HG03139 (cell line): ENCODE measurements around the gene TM7SF3.
"Not testable (repeated sequence)": the region's sequence is repeated elsewhere in the genome, so short reads cannot be mapped to it uniquely, and the experiment has no call there.

Source experiments
- ATAC-seq: cut with Tn5 transposase; IDR thresholded peaks from one replicate; pipeline ENCODE4 v1.9.1; 2021; ENCODE audit not compliant: unreplicated experiment

TM7SF3 gene

DNA sequence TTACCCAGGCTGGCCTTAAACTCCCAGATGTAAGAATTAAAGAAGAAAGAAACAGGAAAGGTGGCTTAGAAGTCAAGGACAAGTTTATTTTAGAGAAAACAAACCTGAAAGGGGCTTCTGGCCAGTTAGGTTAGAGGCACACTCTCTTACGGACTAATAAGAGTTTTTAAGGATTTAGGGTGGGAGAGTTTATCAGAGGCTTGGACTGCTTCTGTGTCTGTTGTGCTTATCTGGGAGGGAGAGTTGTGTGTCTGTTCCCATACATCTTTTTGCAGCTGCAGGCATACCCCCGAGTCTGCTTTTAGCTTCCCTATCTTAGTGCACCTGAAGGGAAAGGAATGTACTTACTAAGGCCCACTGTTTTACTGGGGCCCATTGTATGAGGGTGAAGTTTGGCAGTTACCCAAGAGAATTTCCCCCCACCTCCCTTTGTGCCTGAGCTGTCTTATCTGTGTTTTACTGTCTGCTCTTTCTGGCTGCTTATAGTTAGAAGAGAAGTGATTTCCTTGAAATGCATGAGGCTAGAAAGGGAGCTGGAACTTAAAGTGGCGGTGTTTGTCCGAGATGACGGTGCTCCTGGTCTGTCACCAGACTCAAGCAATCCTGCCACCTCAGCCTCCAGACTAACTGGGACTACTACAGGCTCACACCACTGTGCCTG lies 3.1 kb upstream of the TM7SF3 start:
- ATAC-seq = not testable (repeated sequence)

DNA sequence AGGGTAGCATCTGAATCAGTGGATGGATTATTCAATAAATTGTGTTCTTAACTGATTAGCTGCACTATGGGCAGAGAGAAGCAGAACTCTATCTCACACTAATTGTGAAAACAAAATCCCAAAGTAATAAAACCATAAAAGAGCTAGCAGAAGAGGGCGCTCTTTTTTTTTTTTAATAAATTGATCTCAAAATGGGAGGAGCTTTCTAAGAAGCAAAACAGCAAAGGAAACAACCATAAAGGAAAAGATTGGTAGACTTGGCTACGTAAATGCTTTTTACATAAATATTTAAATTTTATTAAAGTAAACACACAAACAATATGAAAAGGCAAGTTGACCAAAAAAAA lies 1.5 kb upstream of the TM7SF3 start:
- ATAC-seq = no peak

DNA sequence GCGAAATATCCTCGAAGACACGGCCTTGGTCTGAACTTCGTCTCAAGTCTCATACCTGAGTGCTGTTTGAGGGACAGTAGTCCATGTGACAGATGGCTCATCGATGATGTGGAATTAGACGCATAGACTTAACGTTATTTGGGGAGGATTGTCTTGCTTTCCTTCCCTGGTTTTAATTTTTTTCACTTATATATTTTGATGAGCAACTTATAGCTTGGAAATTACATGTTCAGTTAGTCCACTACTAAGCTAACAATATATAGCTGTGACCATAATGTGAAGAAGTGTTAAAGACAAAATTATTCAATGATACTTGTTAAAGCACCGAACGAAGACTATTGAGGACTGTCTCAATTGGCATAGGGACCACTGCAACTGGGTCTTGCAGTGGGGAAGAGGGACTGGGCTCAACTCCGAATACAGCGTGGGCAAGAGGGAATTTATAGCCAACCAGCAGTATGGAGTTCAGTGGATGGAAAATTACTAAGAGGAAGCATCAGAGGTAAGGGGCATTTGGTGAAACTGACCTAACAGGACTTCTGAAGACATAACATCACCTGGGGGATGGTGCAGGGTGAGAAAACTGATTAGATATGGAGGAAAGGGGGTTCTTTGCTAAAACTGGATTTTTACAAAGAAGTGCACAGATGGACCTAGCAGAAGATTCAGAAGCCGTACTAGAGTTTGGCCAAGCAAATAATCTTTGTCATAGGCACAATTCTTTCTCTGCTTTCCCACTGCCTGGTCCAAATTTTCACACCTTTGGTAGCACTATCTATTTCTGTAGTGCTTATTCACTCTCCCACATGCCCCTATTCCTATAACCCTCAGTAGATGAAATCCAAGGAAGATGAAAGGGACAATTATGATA lies 910 bp upstream of the TM7SF3 start:
- no peak for ATAC-seq

DNA sequence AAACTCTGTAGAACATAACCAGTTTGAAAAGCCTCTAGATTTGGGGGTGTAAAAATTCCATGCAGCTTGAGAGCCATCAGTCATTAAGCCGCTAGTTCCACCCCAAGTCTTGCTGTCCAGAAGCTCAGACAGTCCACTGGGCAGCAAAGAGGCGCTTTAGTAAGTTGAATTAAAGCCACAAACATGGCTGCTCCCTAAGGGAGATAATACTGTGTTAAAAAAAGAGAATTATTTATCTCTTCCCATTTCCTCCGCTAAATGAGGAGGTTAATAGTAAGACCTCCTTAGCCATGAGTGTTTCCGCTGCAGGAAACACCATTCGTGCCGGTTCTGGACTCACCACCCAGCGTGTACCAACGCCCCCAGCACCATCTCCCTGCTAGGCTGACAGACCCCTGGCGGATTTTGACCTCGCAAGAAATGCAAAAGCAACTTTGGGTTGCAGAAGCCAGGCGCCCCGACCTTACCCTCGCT lies 536 bp downstream of the TM7SF3 start:
- peak; percentile 14 for ATAC-seq

DNA sequence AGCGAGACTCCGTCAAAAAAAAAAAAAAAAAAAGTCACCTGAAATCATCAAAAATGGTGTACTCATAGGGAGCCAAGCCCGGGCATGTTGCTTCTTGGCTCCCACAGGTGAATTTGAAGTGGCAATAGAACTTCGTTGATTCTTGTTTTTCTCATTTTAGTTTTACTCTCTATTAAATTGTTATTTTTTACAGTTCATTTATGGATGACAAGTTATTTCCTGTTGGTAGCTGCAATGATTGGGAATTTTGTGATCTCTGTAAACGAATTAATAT lies 1.3 kb downstream of the TM7SF3 start:
- no peak for ATAC-seq

DNA sequence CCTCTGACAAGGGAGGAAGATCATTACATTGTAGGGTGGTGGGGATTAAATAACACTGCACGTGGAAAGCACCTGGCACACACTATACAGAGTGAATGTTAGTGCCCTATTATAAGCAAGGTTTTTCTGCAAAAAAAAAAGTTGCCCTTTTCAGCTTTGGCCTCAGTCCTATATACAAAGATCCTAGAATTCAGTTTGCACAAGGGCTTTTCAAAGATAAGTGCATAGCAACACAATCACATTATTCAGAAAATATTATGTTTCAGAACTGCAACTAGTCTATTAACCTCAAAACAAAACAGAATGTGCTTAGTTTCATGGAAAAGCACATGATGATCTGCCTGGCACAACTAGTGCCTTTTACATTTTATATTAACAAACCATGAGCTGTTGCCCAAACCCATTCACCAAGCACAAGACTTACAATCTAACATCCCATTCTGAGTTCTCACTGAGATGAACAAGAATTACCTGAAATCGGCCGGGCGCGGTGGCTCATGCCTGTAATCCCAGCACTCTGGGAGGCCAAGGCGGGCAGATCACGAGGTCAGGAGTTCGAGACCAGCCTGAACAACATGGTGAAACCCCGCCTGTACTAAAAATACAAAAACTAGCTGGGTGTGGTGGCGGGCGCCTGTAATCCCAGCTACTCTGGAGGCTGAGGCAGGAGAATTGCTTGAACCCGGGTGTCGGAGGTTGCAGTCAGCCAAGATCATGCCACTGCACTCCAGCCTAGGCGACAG lies 1.8 kb downstream of the TM7SF3 start:
- ATAC-seq = no peak

DNA sequence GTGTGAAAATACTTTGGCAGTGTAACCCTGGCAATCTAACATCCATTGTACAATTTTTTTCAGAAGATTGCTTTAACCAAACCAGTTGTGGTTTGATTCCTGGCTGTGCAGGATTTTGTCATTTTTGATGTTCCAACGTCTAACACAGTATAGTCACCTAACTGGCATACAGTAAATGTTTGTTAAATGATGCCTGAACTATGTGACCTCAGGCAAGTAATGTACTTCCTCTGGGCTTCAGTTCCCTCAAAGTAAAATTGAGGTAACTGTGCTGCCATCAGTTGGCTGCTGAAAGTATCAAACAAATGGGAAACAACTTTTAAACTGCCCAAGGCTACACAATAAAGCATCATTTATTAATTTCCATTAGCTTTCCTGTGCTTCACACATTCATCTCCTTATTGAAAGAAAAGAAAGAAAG lies 4.3 kb downstream of the TM7SF3 start:
- ATAC-seq = no peak

DNA sequence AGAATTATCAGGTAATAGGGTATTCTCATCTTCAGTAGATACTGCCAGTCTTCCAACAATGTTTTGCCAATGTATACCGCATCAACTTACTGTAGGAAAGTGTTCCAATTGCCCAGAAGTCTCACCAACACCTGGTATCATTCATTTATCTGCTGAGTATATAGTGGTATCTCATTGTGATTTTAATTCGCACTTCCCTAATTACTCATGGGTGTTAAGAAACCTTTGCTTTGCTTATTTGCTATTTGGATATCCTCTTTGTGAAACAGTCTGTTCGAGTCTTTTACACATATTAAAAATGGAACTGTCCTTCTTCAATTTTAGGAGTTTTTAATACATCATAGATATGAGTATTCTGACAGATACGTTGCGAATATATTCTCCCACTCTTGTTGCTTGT lies 6.1 kb downstream of the TM7SF3 start:
- no peak for ATAC-seq

DNA sequence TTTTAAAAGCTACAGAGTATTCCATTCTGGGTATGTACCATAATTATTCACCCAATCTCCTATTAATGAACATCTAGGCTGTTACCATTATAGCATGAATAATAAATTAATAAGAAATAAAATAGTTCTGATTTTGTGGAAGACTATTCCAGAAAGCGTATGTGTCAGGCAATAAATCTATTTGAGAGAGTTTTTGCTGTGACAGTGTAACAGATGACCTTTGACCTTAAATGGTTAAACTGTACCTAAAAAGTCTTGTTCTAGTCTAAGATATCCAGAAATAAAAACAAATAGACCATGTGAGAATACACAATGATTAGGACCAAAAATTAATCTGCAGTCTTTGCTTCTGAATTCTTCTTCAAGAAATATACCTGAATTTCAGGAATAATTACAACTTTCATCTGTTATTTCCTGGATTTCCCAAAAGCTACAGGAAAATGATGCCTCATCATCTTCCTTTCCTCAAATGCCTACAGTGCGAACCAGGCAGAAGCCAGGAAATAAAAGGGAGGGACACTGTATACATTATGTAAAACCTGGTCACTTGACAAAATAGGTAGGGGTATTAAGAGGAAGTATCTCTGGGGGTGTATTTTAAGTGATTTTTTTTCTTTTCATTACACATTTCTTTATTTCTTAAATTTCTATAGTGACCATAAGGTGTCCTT lies 7.3 kb downstream of the TM7SF3 start:
- no peak for ATAC-seq

DNA sequence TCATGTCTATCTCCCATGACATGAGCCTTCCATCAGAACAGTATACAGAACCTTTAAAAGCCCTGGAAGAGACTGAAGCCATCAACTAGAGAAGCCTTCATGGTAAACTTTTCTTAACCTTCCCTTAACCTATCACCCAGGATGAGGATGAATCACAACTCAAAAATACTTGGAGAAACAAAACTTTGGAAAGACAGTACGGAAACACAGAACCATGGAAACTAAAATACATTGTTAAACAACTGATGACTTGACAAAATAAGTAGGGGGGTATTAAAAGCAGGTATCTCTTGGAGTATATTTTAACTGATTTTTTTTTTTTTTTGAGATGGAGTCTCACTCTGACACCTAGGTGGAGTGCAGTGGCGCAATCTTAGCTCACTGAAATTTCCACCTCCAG lies 8.7 kb downstream of the TM7SF3 start:
- no peak for ATAC-seq

DNA sequence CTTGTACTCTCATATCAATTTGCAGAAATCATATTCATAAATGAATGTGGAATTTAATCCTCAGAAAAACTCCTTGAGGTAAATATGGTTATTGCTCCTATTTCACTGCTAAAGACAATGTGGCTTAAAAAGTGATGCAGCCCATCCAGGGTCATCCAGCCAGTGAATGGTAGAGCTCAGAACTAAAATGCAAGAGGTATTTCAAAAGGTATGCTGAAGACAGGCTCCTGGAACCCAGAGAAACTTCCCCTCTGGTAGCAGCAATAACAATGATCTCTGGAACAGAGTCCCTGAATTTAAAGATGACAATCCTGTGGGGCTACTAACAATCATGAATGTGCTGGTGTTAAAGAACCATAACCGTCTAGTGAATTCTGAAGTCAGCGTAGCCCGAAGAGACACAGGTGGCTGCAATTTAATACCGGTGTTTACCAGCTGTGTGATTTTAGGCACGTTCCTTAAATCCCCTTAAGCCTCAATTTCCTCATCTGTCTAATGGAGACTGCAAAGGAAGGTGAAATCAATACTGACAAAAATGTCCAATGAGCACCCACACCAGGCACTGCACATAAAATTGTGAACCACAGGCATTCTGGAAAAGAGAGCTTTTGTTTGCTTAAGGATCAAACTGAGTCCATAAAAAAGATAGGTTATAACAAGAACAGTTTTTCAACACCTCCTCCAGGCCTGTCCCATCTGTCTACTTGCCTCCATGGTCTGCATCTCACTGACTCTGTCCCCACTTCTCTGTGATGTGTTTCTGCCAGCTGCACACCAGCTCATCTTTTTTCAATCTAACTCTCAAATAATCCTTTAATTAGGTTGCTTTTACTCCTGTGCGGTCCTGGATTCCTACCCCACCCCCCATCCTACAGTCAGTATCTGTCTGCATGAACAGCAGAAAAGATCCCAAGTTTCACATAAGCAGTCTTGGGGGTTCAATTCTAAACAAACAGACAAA lies 10.5 kb downstream of the TM7SF3 start:
- no peak for ATAC-seq

DNA sequence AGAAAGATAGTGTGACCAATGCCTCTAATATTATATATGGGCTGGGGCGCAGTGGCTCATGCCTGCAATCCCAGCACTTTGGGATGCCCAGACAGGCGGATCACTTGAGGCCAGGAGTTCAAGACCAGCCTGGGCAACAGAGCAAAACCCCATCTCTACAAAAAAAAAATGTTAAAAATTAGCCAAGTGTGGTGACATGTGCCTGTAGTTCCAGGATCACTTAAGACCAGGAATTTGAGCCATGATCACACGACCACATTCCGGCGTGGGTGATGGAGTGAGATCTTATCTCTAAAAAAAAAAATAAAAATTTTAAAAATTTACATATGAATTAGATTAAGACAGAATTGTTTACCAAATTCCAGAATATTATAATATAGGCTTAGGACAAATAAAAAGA lies 12.0 kb downstream of the TM7SF3 start:
- no peak for ATAC-seq

DNA sequence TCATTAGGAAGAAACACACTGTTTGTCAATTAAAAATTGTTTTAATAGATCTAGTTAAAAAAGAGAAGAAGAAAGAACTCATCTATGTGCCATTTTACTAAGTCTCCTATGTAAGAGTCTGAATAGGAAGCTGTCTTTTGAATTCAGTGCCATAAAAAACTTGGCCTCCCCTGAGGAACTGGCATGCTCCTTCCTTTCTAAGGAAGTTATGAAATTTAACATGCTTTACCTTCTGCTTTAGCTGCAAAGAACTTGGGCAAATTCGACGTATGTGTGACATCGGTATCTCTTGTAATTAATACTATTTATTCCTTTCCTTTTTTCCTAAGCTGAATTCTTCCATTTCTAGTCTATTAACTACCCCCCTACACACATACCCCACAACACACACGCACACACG lies 12.5 kb downstream of the TM7SF3 start:
- no peak for ATAC-seq

DNA sequence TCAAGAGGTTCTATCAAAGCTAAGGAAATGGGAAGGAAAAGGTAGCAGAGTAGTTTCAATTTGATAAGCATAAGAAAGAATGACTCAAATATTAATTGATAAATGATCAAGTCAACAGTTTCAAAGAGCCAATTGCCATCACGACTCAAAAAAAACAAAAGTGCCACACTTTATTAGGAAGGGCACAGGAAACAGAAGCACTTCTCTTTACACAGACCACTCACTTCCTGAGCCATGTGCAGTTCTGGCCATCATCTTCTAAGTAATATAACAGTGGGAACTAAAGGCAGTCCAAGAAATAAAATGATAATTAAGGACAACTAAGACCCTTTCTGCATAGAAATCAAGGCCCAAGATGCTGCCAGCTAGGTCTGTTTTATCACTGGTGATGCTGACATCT lies 13.2 kb downstream of the TM7SF3 start:
- ATAC-seq = no peak

DNA sequence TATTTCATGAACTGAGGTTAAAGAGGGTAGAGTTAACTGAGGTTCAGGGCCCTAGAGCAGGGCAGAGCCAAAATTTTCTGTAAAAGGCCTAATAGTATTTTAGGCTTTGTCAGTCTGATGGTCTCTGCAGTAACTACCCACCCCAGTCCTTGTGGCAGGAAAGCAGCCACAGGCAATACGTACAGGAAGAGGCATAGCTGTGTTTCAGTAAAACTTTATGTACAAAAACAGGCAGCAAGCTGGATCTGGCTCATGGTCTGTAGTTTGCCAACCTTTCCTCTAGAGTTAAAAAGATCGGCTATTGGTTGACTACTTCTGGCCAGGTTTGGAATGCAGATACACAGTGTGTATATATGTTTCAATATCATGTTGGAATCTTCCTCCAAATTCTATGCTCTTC lies 17.2 kb downstream of the TM7SF3 start:
- ATAC-seq = no peak

DNA sequence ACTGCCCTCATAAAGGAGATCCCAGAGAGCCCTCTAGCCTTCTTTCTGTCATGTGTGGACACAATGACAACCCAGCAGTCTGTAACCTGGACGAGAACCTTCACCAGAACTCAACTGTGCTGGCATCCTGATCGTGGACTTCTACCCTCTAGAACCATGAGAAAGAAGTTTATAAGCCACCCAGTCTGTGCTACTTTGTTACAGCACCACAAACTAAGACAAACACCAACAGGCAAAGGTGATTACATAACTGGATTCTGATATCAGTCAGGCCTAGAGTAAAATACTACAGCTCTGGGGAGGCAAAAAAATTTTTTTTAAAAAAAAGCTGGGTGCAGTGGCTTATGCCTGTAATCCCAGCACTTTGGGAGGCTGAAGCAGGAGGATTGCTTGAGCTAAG lies 18.5 kb downstream of the TM7SF3 start:
- ATAC-seq = no peak

DNA sequence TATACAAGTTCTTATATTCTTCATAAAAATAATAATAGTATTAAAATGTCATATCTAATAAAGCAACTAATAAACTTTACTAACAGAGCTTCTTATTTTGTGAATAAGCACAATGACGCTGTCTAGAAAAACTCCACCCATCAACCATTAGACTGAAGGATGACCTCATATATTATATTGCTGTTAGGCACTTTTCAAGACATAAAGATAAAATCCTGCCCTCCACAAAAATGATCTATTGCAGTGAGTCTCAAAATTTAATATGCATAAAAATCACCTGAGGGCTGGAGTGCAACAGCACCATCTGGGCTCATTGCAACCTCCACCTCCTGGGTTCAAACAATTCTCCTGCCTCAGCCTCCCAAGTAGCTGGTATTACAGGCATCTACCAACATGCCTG lies 20.1 kb downstream of the TM7SF3 start:
- ATAC-seq = no peak

DNA sequence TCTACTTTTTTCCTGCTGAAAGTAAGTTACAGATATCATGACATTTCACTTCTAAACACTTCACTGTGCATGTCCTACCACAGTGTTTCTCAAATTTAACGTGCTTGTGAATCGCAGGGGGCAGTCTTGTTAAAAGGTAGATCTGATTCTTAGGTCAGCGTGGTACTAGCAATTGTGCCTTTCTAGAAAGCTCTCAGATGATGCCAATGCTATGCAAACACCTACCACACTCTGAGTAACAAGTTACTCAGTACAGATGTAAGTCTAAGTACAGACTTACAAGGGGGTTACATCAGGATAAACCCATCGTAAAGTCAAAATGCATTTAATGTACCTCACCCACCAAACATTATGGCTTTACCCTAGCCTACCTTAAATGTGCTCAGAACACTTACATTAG lies 22.4 kb downstream of the TM7SF3 start:
- ATAC-seq = no peak

DNA sequence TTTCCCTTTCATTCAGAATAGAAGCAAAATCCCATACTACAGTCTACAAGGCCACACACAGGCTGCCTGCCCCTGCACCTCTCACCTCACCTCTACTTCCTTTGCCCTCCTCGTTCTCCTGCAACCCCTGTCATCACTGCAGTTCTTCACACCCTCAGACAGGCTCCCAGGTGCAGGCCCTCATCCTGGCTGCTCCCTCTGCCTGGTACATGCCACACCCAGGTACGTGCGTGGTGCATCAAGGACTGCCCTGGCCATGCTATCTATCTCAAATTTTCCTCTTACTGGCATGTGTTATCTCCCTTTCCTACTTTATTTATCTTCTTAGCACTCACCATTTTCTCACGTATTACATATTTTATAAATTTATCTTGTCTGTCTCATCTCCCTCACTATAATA lies 24.3 kb downstream of the TM7SF3 start:
- ATAC-seq = no peak

DNA sequence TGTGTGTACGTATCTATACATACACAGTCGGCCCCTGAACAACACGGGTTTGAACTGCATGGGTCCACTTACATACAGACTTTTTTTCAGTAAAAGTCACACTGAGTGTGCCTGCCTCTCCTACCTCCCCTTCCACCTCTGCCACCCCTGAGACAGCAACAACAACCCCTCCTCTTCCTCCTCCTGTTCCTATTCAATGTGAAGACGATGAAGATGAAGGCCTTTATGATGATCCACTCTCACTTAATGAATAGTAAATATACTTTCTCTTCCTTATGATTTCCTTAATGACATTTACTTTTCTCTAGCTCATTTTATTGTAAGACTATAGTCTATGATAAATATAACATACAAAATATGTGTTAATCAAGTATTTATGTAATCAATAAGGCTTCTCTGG lies 25.5 kb downstream of the TM7SF3 start:
- ATAC-seq = no peak
